HG03139 (cell line): Measurements from ENCODE around the gene HOXA4.

ENCODE experiments used
- ATAC-seq: cut with Tn5 transposase; IDR thresholded peaks from one replicate; pipeline ENCODE4 v1.9.1; 2021; ENCODE audit not compliant: unreplicated experiment

The HOXA4 gene

DNA sequence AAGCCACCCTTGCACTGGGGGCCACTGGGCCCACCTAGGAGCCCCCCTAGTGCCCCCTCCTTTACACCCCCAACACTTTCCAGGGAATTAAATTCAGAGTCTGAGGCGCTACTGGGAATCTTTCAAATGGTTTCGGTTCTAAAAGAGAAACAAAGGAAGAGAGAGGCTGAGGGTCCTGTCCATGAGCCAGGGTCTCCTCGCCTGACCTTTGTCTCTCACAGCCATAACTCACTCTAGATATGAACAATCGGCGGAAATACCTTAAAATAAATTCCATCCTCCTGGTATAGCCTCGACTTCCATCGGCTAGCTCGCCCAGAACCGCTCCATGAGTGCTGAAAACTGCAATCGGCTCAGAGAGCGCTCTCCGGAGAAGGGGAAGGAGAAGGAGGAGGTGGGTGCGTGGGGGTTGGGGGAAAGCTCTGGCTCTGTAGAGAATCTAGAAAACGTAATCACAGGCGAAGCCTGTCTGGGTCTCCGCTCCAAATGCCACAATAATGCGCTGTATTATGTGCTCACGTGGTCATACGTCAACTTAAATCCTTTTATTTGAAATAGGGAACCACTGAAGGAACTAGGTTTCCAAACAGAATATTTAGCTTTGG lies 12.6 kb downstream of the HOXA4 start:
- ATAC-seq, result no peak

DNA sequence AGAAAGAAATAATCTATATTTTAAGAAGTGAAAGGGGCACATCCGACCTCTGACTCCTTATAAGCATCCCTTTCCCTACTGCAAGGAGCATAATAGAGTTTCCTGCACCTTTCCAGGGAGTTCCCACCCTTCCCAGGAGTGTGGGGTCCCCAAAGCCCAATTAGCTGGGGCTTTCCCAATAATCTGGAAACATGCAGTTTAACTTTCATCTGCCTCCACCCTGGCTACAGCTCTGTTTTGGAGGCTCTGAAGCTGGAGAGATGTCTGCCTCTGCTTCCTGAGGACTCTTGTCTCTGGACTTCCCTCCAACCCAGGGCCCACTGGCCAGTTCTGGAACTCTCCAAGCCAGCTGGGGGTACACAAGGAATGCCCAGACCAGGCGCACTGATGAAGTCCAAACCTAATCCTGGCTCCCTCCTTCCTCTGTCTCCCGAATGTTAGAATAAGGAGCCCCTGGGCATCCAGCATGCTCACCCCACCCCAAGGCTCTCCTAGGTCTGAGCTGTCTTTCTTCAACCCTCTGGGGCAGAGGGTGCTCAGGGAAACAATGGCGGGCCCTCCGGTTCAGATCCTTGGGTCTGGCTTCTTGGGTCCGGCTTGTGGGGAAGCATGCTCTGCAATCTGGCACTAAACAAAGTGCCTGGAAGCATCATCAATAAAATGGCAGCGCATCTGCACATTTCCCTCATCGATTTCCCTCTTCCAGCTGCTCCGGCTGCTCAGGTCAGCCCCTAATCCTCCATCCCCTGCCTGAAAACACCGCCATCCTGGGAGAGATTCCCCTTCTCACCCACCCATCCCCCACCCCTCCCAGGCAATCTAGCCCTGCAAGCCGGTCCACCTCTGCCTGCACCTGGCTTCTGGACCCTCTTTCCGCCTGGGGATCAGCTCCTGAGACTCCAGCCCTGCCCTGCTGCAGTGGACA lies 13.3 kb downstream of the HOXA4 start:
- ATAC-seq, result no peak

DNA sequence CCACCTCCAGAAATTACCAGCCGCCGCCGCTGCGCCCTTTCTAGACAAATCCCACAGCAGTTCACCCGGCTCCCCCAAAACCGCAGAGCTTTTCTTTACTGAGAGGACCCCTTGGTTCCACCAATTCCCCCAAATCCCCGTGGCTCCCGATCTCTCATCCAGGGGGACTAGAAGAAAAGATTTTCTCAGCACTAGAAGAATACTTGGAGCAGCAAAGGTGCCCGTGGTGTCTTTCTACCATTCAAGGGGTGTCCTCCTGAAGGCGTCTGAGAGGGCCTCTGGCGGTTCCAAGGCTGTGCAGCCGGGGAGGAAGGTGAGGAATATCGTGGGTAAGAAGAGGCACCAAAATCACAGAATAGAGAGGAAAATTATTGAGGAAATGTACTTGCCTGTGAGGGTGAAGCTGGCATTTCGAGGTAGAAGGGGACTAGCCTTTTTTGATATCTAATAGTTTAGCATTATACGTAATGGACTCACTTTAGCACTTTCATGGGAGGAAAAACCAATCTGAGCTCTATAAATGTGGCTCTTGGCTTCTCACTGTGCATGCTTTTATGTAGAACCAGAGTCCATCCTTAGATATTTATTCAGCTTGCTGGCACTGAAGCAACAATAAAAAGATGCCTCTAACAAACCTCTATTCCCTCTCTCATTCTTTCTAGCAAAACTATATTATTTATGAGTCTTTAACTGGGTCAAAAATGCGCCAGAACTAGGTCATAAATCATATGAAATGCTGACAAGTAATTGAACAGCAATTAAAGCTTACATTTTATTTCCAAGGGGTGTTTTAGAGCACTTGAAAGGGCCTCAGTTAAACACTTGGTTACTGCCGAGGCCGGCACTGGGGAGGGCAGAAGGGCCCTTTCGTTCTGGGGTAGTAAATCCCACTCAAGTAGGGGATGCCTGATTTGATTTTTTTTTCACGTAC lies 14.3 kb downstream of the HOXA4 start:
- ATAC-seq, result no peak

DNA sequence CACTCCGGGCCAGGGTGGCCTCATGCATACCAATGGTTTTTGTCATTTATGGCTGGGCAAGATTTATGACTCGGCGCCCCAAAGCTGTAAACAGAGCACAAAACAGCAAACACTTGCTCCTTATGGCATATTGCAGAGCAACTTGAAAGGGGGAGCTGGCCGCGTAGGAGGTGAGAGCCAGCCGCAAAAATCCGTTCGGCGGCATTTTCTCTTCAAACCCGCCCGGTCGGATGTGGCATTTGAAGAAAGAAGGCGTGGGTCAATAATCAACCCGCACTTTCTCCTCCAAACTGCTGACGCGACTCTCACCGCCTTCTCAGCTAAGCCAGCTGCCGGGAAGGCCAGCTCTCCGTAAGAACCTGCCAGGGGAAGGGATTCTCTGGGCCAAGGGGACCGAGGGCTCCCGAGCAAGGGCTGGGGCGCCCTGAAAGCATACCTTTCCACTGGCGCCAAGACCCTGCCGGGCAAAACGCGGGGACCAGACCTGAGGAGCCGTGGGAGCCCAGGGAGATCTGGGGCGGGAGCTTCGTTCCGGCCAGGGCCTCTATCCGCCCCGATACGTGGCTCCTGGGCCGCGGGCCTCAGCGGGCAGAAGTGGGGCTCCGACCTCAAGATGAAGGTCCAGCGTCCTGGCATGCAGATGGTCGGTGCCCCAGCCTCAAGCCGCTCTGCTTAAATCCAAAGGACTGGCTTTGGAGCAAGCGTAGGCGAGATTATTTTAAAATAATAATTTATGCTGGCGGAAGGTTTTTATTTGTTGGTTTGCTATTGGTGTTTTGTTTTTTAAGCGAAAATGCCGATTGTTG lies 15.1 kb downstream of the HOXA4 start:
- ATAC-seq, result no peak

DNA sequence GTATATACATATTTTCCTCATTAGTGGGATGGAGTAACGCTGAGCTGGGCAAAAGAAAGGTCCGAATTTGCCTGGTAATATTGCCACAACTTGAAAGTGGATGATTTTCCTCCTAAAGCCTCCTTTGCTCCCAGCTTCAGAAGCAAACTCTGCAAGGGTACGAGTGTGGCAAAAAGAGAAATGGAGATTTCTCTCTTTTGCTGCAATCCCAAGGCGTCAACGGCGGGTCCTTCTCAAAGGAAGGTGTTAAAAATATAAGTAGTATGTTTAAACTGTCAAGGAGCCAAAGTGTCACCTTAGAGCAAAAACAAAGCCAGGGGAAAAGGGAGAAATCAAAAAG lies 15.7 kb downstream of the HOXA4 start:
- ATAC-seq, result no peak

DNA sequence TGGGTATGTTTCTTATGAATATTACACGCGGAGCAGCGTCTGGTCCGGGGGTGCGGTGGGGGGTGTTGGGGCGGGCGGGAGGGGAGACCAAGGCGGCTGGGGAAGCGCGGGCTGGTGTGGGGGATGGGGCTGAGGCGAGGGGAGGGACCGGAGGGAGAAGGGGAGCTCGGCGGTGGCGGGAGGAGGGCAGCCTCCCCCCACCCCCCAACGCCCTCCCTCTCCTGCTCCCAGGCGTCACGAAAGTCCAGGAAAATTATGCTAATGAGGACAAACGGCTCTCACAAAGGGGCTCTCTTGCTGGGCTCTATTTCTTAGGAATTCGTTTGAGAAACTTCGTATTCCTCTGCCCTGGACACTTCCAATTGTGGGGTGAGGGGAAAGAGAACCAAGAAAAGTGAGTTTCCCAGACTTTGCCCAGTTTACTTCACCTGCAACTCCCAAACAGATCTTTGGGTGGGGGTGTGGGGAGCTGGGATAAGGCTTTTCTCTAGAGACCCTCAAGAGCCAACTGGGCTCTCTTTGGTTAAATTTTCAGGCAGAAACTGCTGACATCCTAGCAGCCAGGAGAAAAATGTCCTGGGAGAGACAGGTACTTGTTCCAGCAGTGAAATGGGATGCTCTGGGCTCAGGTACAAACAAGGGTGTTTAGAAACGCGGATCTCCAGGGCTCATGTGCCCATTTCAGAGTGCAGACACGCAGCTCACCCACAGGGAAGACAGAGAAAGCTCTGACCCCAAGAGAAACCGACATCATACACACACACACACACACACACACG lies 16.4 kb downstream of the HOXA4 start:
- ATAC-seq, result no peak

DNA sequence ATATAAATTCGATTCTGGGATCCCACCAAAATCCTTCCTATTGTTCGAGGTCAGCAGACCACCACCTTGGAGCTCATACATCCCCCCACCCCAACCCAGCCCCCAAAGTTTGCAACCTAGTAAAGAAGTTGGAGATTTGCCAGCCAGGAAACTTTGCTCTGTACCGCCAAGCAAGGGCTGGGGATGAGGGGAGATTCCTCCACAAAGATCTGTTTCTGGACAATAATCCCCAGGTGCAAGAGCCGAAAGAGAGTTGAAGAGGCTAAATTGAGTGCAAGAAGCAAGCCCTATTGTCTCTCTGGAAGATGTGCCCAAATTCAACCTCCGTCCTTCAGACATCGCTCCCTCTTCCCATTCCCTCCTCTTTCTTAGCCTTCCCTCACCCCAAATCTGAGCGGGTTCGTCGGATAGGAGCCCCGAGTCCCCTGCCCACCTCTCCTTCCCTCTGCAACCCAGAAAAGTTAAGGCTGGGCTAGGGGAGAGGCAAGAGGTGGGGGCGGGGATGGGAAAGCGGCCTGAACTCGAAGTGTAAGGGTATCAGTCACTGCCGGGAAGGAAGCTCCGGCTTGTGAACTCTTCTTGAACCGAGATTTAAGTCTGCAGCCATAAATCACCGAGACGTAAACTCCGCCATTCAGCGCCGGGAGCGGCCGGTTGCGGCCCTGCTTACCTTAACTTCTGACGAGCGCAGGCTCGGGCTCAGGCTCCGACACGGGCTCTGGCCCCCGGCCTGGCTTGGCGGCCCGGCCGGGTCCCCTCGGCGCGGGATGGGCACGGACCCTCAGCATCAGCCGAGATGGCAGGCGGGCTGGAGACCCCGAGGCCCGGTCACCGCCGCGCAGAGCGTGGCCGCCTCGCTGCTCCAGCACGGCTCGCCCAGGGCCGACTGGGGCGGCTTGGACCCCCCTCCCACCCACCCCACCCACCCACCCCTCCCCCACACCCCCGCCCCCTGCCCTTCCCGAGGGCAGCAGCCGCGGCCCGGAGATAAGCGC lies 17.3 kb downstream of the HOXA4 start:
- ATAC-seq, result no peak

DNA sequence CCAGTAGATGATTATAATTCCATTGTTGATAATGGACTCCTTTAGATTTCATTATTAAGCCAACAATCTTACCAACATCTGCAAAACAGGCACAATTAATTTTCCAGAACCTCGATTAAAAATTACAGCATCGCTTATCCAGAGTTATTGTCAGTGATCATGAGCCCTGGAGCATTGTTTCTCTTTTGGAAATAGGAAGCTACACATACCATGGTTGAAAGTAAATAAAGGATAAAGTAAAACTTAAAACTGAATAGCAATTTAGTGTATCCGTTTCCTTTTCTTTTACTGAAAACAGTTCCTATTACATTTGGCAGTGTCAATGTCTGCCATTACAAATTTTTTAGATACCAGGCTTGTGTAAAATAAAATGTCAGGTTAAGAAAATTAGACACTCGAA lies 18.2 kb downstream of the HOXA4 start:
- no peak for ATAC-seq

DNA sequence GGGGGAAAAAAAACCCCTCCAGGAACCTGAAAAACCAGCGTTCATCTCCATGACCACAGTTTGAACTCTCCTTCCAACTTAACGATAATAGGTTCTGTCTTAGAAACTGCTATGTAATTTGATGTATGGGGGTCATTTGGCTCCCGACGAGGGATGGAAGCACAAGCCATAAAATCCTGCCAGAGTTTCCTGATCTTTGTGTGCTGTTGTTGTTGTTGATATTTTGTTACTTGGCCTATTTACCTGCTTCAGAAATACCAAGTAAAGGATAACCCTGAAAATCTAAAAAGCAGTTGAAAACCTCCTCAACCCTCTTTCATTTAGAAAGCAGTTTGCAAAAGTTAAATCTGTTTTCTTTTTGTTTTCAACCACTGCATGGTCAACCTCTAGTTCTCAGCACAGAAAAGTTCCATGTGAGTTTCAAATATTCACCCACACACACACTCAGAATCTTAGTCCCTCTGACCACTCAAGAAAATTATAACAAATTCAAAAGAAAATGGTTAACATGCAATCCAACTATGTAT lies 18.7 kb downstream of the HOXA4 start:
- no peak for ATAC-seq

DNA sequence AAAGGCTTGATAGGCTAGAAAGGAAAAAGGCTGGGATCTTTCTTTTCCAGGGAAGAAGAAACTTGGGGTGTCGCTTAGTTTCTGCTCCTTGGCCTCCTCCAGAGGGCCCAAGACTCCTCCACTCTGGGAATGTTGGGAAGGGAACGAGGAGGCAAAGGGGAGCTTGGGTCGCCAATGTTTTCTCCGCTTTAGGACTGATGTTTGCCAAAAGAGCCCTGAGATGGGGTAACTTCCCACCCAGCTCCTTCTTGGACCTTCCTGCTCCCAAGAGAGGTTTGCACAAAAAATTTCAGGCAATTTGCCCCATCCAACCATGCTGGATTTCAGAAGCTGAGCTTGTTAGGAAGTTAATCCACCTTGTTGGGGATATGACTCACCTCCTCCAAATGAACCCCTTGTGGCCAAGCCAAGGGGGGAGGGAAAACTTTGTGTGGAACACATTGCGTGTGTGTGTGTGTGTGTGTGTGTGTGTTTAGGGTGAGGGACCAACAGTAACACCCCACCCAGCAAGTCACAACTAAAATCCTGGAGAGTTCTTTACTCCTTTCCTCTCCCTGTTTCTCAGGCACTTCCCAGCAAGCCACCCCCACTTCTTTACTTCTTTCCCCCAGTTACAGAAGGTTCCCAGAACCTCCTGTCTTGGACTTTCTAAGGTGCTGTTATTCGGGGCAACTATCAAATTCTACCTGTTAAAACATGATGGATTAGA lies 19.4 kb downstream of the HOXA4 start:
- ATAC-seq, result no peak

DNA sequence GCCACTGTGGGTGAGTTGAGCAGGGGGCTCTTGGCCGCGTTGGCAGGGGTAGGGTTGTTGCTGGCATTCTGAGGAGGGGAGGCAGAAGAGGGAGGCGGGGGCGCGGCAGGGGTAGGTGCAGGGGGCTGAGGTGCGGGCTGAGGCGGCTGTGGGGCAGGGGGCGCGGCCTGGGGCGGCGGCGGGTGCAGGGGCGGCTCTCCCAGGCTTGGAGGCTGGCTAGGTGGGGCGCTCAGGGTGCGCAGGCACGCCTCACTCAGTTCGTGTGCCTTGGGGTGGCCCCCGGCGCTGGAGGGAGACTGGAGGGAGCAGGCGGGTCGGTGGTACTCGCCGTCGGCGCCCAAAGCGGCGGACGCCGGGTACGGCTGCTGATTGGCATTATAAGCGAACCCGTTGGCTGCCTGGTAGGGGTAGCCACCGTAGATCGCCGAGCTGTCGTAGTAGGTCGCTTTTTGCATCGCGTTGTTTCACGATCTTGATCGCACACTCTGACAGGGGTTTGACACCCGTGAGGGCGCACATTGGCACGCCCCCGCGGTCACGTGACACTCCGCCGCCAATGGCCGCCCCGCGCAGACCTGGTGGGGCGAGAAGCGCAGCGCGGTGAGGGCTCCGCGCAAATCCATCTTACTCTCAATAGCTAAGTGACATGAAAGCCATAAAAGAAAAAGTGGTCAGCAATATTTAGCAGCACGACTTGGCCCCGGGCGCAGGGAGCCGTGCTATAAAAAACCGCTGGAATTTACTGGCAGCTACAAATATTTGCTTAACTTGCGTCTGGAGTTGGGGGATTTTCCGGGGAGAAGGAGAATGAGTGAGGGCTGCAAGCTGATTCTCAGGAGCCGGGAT lies 20.1 kb downstream of the HOXA4 start:
- no peak for ATAC-seq

DNA sequence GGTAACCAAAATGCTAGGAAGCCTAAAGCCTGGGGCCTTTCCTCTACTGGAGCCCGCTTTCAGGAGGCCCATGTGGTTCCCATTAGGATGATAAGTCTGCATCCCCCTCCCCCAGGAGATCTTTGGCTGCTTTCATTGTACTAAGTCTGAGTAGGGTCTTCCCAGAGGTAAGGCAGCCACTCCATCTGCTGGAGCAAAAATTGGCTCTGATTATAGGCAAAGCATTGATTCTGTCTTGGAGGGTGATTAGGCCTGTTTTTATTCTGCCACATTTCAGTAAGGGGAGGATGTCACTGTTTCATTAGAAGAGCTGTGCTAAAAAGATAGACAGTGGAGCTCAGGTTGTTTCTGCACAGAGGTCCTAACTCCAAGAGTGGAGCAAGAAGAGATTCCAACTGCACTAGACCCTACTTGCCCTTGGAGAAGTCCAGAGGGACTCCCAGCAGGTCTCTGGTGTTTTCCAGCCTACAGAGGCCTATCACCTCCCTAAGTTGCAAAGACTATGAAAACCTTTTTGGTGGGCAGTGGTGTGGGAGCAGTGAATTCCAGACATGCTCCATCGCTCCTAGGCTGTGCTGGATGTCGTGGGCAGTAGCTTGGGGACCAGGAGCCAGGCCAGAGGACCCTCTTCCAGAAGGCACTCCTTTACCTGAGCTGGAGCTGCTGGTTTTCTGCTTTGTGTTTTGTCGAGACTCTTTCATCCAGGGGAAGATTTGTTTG lies 20.9 kb downstream of the HOXA4 start:
- no peak for ATAC-seq

DNA sequence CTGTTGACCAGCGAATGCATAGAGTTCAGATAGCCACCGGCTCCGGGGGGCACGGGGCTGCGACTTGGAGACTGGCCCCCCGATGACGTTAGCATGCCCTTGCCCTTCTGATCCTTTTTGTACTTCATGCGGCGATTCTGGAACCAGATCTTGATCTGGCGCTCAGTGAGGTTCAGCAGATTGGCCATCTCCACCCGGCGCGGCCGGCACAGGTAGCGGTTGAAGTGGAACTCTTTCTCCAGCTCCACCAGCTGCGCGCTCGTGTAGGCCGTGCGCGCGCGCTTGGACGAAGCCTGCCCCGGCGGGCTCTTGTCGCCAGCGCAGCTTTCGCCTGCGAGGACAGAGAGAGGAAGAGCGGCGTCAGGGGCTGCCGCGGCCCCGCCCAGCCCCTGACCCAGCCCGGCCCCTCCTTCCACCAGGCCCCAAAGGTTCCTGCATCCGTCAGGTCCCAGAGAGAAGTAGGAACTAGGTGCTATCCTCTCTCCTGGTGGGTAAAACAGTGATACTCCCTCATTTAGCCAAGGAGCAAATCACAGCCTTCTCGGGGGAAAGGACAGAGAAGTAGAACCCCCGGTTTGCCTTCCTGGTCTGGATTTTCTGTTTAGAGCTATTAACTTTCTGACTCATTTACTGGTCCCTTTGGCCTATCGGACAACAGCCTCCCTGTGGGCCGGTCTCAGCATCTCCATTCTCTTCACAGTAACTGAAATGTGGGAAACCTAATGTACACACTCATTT lies 22.0 kb downstream of the HOXA4 start:
- ATAC-seq, result no peak

DNA sequence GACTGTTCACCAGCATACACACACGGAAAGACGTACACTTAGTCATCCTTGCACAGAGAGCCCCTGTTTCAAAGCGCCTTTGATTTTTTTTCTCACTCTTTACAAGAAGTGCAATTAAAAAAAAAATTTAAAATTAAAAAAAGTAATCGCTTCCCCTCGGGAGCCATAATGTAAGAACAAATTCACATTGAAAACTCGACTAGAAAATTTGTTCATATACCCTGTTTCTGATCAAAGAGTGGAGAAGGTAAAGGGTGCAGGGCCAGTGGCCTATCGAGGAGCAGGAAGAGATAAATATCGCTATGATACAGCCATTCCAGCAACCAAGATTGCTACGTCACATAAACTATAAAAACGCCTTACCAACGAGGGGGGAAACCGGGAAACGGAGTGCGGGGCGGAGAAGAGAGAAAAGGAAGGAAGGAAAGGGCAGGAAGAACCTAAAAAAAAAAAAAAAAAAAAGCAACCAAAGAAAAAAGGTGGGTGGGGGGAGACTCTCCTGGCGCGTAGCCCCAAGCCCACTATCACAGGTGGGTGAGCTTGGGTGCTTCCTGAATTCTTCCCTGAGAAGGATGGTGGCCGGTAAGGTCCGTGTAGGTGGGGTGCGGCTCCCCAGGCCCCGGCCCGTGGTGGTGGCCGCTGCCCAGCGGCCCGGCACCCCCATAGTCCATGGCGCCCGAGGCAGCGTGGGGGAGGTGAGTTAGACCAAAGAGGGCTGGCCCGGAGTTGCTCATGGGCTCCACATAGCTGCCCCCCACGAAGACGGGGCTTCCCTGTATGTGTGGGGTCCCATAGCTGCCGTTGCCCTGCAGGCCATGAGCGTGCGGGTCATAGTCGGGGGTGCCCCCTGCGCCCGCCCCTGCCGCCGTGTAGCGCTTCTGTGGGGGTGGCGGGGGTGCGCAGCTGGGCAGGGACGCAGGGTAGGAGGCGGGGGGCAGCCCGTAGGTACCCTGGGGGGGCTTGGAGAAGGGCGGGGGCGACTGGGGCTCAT lies 22.9 kb downstream of the HOXA4 start:
- no peak for ATAC-seq

DNA sequence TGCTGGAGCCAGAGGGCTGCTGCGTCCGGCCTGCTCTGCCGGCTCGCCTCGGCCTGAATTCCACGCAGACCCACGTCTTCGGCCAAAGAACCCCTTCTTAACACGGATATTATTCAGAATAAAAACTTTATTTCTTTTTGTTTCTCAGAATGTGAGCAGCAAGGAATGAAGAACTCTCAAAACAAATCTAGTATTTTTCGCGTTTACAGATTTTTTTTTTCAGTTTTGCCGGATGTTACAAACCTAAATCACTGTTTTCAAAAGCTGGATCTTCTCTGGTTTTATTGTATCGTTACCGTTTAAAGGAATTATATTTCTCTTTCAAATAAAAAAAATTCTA lies 23.7 kb downstream of the HOXA4 start:
- no peak for ATAC-seq
